Choroid plexus epithelial cell (primary cell): Measurements from ENCODE around the gene ABCA13.

Source experiments
- DNase-seq: peaks from one replicate; pipeline ENCODE4 v3.0.0-alpha.2; 2010; ENCODE audit warnings: low read depth
- H3K4me3 ChIP-seq: 2 replicates; pipeline ENCODE4 v1.5.1; 2011; ENCODE audit warnings: low read depth, mild to moderate bottlenecking, control low read depth, low read length, moderate library complexity
- CTCF ChIP-seq: conservative IDR thresholded peaks from 2 replicates; pipeline ENCODE4 v1.5.1; 2011; ENCODE audit warnings: low read depth, mild to moderate bottlenecking, control low read depth, inconsistent platforms, low read length, moderate library complexity

ABCA13 gene

GRCh38 chr7:48296966-48297365 lies 125.7 kb downstream of the ABCA13 start:
- no peak overlapping the region for H3K4me3 ChIP-seq
- no peak for DNase-seq
- no peak for TF ChIP-seq CTCF

- H3K4me3 ChIP-seq, result no peak overlapping the region
- no peak for TF ChIP-seq CTCF
- peak; percentile 64 for DNase-seq
These were observed 127.5 kb downstream of the ABCA13 start for GRCh38 chr7:48298779-48299178.

GRCh38 chr7:48299580-48300169 lies 128.4 kb downstream of the ABCA13 start:
- H3K4me3 ChIP-seq, result no peak overlapping the region
- peak; percentile 91 for TF ChIP-seq CTCF
- DNase-seq, result peak; percentile 90

GRCh38 chr7:48300301-48300700 lies 129.0 kb downstream of the ABCA13 start:
- no peak for TF ChIP-seq CTCF
- no peak for DNase-seq
- no peak overlapping the region for H3K4me3 ChIP-seq

GRCh38 chr7:48301201-48301600 lies 129.9 kb downstream of the ABCA13 start:
- TF ChIP-seq CTCF, result no peak
- DNase-seq, result no peak
- no peak overlapping the region for H3K4me3 ChIP-seq

- no peak for DNase-seq
- no peak overlapping the region for H3K4me3 ChIP-seq
- TF ChIP-seq CTCF, result no peak
These were observed 133.4 kb downstream of the ABCA13 start for GRCh38 chr7:48304641-48305040.

- no peak for TF ChIP-seq CTCF
- no peak for DNase-seq
- H3K4me3 ChIP-seq, result no peak overlapping the region
These were observed 134.4 kb downstream of the ABCA13 start for GRCh38 chr7:48305661-48306060.
